ENCODE results near the gene ZNF628.

Gene ZNF628

DNA sequence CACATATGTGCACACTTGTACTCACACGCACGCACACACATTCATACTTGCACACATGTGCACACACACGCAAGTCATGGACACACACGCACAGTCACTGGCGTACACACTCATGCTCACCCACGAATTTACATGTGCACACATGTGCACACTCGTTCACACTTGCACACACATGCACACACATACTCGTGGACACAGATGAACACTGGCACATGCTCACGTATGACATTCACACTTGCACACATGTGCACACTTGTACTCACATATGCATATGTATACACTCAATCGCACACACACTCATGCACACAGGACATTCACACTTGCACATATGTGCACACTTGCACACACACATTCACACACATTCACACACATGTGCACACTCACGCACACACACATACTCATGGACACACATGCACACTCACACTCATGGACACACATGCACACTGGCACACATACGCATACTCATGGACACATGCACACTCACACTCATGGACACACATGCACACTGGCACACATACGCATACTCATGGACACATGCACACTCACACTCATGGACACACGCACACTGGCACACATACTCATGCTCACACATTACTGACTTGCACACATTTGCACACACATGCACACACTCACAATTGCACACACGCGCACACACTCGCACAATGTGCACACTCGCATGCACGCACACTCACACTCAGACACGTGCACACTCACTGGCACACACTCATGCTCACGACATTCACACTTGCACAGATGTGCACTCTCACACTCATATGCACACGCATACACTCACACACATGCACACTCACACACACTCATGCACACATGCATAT lies 51.0 kb downstream of the ZNF628 start:
- in situ Hi-C loops (cut with MboI; ENCODE audit: low sequenced_read_pairs): no loop called here

DNA sequence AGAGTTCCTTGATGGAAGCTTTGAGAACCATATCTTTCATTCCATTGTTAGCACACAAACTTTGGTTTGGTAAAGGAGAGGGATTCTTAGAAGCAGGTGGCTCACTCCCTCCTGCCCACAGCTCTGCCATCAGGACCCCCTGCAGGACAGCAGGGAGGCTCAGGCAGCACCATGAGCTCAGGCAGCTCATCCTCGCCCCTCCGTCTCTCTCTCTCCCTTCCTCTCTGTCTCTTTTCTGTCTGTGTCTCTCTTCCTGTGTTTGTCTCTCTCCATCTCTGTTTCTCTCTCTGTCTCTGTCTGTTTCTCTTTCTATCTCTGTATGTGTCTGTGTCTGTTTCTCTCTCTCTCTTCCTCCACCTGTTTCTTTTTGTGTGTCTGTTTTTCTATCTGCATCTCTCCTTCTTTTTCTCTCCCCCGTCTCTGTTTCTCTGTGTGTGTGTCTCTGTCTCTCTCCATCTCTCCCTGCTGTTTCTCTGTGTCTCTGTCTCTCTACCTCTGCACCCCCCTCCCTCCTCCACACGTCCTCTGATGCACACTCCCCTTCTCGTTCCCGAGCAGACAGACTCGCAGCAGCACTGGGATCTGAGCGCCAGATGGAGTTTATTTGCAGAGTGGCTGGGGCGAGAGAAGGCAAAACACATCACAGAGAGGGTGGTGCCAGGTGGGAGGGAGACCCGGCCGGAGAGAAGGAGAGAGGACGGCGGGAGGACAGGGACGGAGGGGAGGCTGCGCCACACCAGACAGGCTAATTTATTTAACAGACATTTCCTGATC lies 51.8 kb downstream of the ZNF628 start:
- in situ Hi-C loops (cut with MboI; ENCODE audit: low sequenced_read_pairs): no loop called here

DNA sequence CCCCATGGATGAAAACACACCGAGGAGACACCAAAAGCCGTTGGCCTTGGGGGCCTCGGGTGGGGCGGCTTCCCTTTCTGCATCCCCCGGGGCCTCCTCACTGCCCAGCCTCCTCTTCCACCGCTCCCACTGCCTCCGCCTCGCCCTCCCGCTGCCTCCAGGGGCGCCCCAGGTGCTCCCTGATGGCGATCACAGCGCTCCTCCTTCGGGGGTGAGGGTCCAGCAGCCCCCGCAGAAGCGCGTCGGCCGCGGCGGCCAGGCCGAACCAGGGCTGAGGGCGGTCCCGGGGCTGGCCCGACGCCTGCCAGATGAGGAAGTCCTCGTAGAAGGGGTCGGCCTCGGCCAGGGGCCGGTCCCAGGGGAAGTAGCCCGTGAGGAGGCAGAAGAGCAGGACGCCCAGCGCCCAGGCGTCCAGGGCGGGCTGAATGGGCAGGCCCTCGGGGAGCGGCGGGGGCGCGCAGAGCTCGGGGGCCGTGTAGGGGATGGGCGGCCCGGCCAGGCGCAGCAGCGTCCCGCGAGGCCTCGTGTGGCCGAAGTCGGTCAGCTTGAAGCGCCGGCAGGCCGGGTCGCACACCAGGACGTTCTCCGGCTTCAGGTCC lies 53.3 kb downstream of the ZNF628 start:
- in situ Hi-C loops (cut with MboI; ENCODE audit: low sequenced_read_pairs): no loop called here

DNA sequence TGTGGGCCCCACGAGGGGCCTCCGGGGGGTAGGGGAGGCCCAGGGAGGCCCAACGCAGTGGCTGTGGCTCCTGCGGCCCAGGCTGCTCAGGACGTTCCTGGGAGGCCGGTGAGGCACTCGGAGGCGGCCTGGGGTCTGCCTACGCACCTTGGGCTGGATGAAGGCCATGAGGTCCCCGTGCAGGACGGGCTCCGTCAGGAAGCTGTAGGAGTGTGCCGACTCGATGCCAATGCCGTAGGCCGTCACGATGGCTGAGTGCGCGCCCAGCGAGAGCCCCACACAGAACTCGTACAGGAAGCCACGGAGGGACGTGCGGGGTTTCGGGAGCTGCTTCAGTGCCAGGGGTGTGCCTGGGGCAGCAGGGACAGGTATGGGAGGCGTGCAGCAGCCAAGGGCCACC lies 54.6 kb downstream of the ZNF628 start:
- in situ Hi-C loops (cut with MboI; ENCODE audit: low sequenced_read_pairs): no loop called here

All from HL-60/S4 treated with retinoic acid at 250 ng/mL for 4 days and 3 days (cell line).